K562 (cell line): ENCODE data around the gene PPM1F. TPM values are rescaled to one million over a fixed set of nuclear protein-coding genes. Genes with fewer than 3 reads are reported as not detected.

Source experiments
- SFPQ ChIP-seq: fragments of 200-400 bp; formaldehyde crosslinking; IDR thresholded peaks from 2 replicates; pipeline ENCODE4 v1.6.1; 2017; ENCODE audit warnings: mild to moderate bottlenecking, low read depth, low read length, moderate library complexity
- TARDBP ChIP-seq: fragments of 450-650 bp; IDR thresholded peaks from 2 replicates; pipeline ENCODE4 v1.6.1; 2016
- ZBTB11 ChIP-seq, 3 experiments: fragments of 200-800 bp in 1 of 3; fragments of 250-450 bp in 1 of 3; fragments of 450-650 bp in 1 of 3; sonication (Bioruptor Pico) in 1 of 3; sonication (Bioruptor generic) in 1 of 3; formaldehyde crosslinking in 1 of 3; IDR thresholded peaks; 2 replicates each; pipeline versions ENCODE4 v1.6.1 to v1.8.0; 2016 to 2022; ENCODE audit warnings: mild to moderate bottlenecking in 2 of 3, missing genetic modification characterization in 2 of 3, missing compliant biosample characterization in 1 of 3, moderate library complexity in 1 of 3
- polyA plus RNA-seq, 8 experiments: library from polyadenylated mRNA; depleted of rRNA in 4 of 8; stranded (reverse) in 5 of 8; unstranded in 3 of 8; fragments of >200 nt; fragmentation: Nextera tagmentation in 2 of 8; fragmentation: Illumina TruSeq in 1 of 8; extraction: Ambion mirVana in 2 of 8; extraction: Trizol in 1 of 8; gene quantifications; 2 replicates each; pipeline versions ENCODE4 v1.2.1 to v1.2.3, GENCODE V29; 2011 to 2014; ENCODE audit warnings: inconsistent platforms in 1 of 8, missing spikeins in 1 of 8
- total RNA-seq, 7 experiments: library from RNA; depleted of rRNA in 6 of 7; stranded (reverse); fragments of >200 nt in 6 of 7; fragmentation: Illumina TruSeq in 2 of 7; extraction: Trizol in 2 of 7; gene quantifications; 2 replicates each; pipeline versions ENCODE4 v1.2.1 to v1.2.3, GENCODE V29; 2011 to 2021; ENCODE audit warnings: low replicate concordance in 1 of 7

The PPM1F gene
- total and polyA plus RNA-seq, 9 of the 15 experiments (the other 6 are each of a cell fraction or from before 2014, with no cell fraction given), result 2.1 to 159 (median 64.0) TPM

DNA sequence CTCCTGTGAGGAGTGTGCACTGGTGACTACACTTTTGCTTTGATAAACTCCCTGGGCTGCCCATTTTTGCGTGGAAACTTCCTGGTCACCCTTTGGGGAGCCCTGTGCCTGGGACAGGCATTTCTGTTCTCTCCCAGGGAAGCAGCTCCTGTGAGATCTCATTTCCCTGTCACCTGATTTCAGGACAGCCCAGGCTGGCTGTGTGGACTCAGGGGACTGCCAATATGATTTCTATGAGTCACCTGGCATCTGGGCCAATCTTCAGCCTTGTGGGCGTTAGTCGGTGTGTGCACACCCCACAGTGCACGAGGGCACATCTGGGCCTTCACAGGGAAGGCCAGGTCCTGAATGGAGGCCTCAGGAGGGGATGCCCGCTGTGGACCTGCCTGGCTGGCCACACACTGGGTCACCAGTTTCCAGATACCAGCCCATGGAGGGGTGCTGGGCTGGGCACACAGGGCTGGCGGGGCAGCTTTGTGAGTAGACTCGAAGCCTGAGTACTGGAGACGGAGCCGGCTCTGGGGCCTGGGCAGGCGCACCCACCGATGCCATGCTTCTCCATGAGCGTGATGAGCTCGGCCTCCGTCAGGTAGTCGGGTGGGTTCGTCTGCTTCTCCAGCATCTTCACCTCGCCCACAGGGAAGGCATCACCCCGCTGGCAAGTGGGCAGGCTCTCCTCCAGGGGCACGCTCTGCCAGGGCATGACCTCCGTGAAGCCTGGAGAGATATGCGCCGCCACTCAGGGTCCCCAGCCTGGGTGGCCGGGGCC is 9.4 kb upstream of the PPM1F start (continued):
- TF ChIP-seq ZBTB11 (CRISPR knock-in tag; IDR thresholded peaks at IDR 0.05) (0 out of 6 replicates have a peak, but pooled peaks of 1 of the 3 experiments have one; percentile 44), SFPQ (no peak), TARDBP (no peak)
